ENCODE measurements around the gene PSMD7.
"Not testable (repeated sequence)": the region's sequence is repeated elsewhere in the genome, so short reads cannot be mapped to it uniquely, and the experiment has no call there.

PSMD7 gene

DNA sequence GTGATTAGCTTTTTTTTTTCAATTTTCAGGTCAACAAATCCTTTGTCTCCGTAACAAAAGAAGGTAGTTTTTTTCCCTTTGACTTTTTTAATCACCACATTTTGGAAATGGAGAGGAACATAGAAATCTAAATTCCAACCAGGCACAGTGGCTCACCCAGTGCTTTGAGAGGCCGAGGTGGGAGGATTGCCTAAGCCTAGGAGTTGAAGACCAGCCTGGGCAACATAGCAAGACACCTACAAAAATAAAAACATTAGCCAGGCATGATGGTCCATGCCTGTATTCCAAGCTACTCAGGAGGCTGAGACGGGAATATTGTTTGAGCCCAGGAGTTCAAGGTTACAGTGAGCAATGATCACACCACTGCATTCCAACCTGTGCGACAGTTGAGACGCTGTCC is 5.7 kb downstream of the PSMD7 start:
- H3K4me3 ChIP-seq (ENCODE audit: low read length): no peak overlapping the region
- no peak overlapping the region for H3K27ac ChIP-seq (ENCODE audit: low read depth, low read length)
- peaks cover 6% of the 10 kb centered on the region for H3K4me1 ChIP-seq (ENCODE audit: control insufficient read depth, insufficient read depth, low read length)
- H3K9ac ChIP-seq (ENCODE audit: low read length): no peak overlapping the region
- H3K27me3 ChIP-seq (ENCODE audit: control insufficient read depth, insufficient read depth, low read length): no peaks in the 10 kb centered on the region
- peaks cover 49% of the 10 kb centered on the region for H3K36me3 ChIP-seq (ENCODE audit: control insufficient read depth, insufficient read depth, low read length)

DNA sequence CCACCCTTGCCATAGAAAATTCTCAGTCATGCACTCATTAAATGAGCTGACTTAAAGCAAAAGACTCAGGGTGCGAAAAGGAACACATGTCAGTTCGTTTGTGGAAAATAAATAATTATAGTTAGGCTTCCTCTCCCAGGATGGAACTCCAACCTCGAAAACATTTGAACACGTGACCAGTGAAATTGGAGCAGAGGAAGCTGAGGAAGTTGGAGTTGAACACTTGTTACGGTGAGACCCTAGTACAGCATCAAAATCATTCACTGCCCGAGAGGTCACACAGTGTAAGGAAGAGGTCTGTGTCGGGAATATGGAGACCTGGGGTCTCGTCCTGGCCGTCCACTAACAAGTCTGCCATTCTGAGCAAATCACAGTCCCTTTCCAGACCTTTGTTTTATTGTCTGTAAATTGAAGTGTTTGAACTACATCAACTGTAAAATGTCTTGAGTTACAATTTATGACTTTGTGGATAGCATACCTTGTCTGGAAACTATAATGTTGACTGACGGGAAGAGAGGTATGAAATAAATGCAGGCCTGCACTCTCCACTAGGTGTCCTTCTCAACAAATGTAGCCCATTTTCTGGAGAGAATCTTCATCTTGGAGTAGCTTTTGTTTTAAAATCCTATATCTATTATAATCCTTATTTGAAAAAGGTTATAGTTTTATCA is 7.7 kb downstream of the PSMD7 start:
- H3K4me3 ChIP-seq (ENCODE audit: low read length): no peak overlapping the region
- H3K36me3 ChIP-seq (ENCODE audit: control insufficient read depth, insufficient read depth, low read length): peaks cover 49% of the 10 kb centered on the region
- no peaks in the 10 kb centered on the region for H3K4me1 ChIP-seq (ENCODE audit: control insufficient read depth, insufficient read depth, low read length)
- H3K27ac ChIP-seq (ENCODE audit: low read depth, low read length): no peak overlapping the region
- no peak overlapping the region for H3K9ac ChIP-seq (ENCODE audit: low read length)
- no peaks in the 10 kb centered on the region for H3K27me3 ChIP-seq (ENCODE audit: control insufficient read depth, insufficient read depth, low read length)

DNA sequence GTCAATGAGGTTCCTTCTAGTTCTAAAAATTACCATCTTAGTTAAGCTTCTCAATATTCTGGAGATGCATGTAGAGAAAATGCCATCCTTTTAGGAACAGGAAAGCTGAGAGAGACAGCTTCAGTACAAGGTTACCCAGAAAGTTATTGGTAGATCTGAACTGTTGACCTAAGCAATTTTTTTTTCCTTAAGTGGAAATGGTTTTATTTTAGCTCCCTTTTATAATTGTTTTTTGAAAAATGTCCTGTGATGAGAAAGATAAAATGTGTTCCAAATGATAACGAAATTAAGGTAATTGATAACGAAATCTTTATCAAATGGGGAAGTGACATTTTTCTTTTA is 8.2 kb downstream of the PSMD7 start:
- Histone ChIP-seq H3K27ac (ENCODE audit: low read depth, low read length) (no peak overlapping the region), H3K4me3 (ENCODE audit: low read length) (no peak overlapping the region), H3K36me3 (ENCODE audit: control insufficient read depth, insufficient read depth, low read length) (peaks cover 49% of the 10 kb centered on the region), H3K9ac (ENCODE audit: low read length) (no peak overlapping the region), H3K27me3 (ENCODE audit: control insufficient read depth, insufficient read depth, low read length) (no peaks in the 10 kb centered on the region), H3K4me1 (ENCODE audit: control insufficient read depth, insufficient read depth, low read length) (no peaks in the 10 kb centered on the region)

DNA sequence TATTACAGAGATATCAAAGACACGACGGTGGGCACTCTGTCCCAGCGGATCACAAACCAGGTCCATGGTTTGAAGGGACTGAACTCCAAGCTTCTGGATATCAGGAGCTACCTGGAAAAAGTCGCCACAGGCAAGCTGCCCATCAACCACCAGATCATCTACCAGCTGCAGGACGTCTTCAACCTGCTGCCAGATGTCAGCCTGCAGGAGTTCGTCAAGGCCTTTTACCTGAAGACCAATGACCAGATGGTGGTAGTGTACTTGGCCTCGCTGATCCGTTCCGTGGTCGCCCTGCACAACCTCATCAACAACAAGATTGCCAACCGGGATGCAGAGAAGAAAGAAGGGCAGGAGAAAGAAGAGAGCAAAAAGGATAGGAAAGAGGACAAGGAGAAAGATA is 8.7 kb downstream of the PSMD7 start:
- H3K27me3 ChIP-seq (ENCODE audit: control insufficient read depth, insufficient read depth, low read length): no peaks in the 10 kb centered on the region
- no peak overlapping the region for H3K4me3 ChIP-seq (ENCODE audit: low read length)
- no peak overlapping the region for H3K9ac ChIP-seq (ENCODE audit: low read length)
- no peaks in the 10 kb centered on the region for H3K4me1 ChIP-seq (ENCODE audit: control insufficient read depth, insufficient read depth, low read length)
- peaks cover 47% of the 10 kb centered on the region for H3K36me3 ChIP-seq (ENCODE audit: control insufficient read depth, insufficient read depth, low read length)
- no peak overlapping the region for H3K27ac ChIP-seq (ENCODE audit: low read depth, low read length)

DNA sequence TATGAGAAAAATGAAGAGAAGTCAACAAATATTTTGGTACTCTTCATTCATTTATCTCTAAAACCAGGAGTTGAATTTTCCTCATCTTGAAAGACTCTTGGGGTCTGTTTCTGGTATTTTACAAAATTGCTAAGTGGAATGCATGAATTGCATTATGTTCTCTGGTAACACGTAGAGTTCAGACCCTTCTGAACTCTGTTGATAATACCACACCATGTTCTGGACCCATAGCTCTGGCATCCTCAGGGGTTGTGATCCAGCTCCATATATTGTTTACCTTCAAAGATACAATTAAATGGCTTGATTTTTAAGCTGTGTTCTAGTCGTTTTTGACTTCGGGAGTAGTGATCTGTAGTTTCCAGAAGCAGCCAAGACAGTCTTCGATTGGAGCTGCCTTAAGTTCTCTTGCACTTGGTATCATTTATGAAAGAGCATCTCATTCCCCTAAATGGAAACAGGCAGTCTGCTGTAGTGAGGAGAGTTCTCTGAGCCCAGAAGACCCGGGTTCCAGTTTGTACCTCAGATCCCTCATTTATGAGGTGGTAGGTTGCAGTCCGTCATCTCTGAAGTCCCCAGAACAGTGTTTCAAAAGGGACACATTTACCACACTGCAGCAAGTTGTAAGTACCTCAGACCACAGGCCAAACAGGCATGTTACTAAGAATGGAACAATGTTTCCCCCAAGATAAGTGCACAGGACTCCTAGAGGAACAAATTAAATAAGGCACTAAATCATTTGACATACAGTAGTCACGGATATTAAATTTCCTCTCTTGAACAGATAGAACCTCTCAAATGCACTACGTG is 9.6 kb downstream of the PSMD7 start:
- Histone ChIP-seq H3K4me3 (ENCODE audit: low read length) (no peak overlapping the region), H3K27ac (ENCODE audit: low read depth, low read length) (no peak overlapping the region), H3K36me3 (ENCODE audit: control insufficient read depth, insufficient read depth, low read length) (peaks cover 47% of the 10 kb centered on the region), H3K9ac (ENCODE audit: low read length) (no peak overlapping the region), H3K27me3 (ENCODE audit: control insufficient read depth, insufficient read depth, low read length) (no peaks in the 10 kb centered on the region), H3K4me1 (ENCODE audit: control insufficient read depth, insufficient read depth, low read length) (no peaks in the 10 kb centered on the region)

DNA sequence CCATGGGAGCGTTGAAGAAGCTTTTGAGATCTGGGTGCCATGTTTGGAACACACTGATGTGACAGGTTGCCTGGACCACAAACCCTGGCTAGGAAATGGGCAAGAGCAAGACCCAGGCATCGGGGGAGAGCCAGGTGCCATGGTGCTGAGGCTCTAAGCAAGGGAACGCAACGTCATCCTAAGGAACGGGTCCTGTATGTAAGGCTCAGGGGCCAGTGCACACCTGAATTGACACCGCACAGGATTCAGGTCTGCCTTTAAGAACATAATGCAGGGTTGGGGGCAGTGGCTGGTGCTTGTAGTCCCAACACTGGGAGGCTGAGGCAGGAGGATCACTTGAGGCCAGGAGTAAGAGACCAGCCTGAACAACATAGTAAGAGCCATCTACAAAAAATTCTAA is 10.8 kb downstream of the PSMD7 start:
- Histone ChIP-seq H3K4me3 (ENCODE audit: low read length) (no peak overlapping the region), H3K27ac (ENCODE audit: low read depth, low read length) (no peak overlapping the region), H3K36me3 (ENCODE audit: control insufficient read depth, insufficient read depth, low read length) (peaks cover 40% of the 10 kb centered on the region), H3K4me1 (ENCODE audit: control insufficient read depth, insufficient read depth, low read length) (no peaks in the 10 kb centered on the region), H3K27me3 (ENCODE audit: control insufficient read depth, insufficient read depth, low read length) (no peaks in the 10 kb centered on the region), H3K9ac (ENCODE audit: low read length) (no peak overlapping the region)

DNA sequence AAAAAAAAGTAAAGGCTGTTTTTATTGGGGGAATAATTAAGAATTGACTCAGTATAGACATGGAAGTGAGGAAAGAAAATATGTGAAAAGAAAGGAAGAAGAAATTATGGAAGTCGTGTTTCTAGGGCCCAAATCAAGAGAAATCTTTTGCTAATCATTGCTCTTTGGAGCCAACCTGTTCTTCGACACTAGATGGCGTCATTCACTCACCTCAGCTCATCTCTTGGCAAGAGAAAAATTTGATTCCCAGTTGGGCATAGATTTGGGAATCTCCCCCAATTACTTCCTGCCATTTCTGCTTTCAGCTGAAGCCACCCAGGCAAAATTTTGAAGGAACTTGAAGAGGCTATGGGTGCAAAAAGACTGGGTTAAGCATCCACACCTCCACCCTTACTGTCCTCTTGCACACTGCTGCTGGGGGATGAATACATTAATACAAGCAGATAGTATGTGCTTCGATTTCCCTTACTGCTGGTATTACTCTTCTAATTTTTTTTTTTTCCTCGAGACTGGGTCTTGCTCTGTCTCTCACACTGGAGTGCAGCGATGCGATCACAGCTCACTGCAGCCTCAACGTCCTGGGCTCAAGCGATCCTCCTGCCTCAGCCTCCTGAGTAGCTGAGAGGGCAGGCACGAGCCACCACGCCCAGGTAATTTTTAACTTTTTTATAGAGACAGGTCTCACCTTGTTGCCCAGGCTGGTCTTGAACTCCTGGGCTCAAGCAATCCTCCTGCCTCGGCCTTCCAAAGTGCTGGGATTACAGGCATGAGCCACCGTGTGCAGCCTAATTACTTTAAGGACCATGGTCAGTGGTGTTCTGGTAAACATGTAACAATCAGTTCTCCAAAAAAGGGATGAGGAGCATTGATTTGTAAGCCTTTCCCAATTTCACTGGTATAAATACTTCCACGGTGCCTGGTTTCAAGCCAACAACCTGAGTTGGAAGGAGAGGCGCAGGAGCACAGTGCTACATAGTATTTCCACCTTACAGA is 13.5 kb downstream of the PSMD7 start:
- Histone ChIP-seq H3K27ac (ENCODE audit: low read depth, low read length) (no peak overlapping the region), H3K27me3 (ENCODE audit: control insufficient read depth, insufficient read depth, low read length) (no peaks in the 10 kb centered on the region), H3K4me1 (ENCODE audit: control insufficient read depth, insufficient read depth, low read length) (no peaks in the 10 kb centered on the region), H3K9ac (ENCODE audit: low read length) (no peak overlapping the region), H3K36me3 (ENCODE audit: control insufficient read depth, insufficient read depth, low read length) (peaks cover 14% of the 10 kb centered on the region), H3K4me3 (ENCODE audit: low read length) (no peak overlapping the region)

DNA sequence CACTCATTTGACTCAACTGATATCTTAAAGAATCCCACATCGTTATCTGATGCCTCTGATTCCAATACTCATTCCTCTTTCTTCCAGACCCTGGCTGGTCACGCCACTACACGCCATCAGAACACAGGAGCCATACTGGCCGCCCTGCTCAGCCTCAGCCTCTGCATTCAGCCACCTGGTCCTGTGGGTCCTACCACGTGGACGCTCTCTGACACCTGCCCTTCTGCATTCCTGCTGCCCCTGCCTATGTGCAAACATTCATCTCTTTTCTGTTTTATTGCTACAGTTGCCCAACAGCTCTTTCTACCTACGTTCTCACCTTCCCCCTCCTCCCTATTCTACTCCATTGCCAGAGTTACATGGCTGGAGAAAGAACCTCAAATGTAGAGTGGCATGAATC is 18.4 kb downstream of the PSMD7 start:
- Histone ChIP-seq H3K4me1 (ENCODE audit: control insufficient read depth, insufficient read depth, low read length) (no peaks in the 10 kb centered on the region), H3K36me3 (ENCODE audit: control insufficient read depth, insufficient read depth, low read length) (no peaks in the 10 kb centered on the region), H3K4me3 (ENCODE audit: low read length) (no peak overlapping the region)

DNA sequence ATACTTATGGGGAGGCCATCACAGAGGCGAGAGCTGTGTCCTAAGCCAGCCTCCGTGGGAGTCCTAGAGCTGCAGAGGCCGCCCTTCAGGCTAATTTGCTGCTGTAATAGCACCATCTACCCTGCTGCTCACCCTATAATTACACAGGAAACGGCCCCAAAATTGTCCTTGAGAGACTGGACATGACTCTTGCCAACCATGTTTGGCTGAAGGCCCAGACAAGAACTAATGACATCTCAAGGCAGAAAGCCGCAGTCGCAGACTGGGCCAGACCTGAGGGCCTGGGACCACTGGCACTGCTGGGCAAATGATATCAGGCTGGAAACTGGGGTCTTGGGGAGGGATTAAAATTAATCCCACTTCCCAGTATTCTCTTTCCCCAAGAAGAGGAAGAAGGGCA is 24.1 kb downstream of the PSMD7 start:
- Histone ChIP-seq H3K4me1 (ENCODE audit: control insufficient read depth, insufficient read depth, low read length) (no peaks in the 10 kb centered on the region), H3K4me3 (ENCODE audit: low read length) (no peak overlapping the region), H3K36me3 (ENCODE audit: control insufficient read depth, insufficient read depth, low read length) (peaks cover 4% of the 10 kb centered on the region), H3K27me3 (ENCODE audit: control insufficient read depth, insufficient read depth, low read length) (no peaks in the 10 kb centered on the region), H3K9ac (ENCODE audit: low read length) (no peak overlapping the region), H3K27ac (ENCODE audit: low read depth, low read length) (no peak overlapping the region)

More for the DNA sequence above, 18.4 kb downstream of the PSMD7 start:
- no peaks in the 10 kb centered on the region for H3K27me3 ChIP-seq (ENCODE audit: control insufficient read depth, insufficient read depth, low read length)
- no peak overlapping the region for H3K27ac ChIP-seq (ENCODE audit: low read depth, low read length)
- H3K9ac ChIP-seq (ENCODE audit: low read length): no peak overlapping the region

DNA sequence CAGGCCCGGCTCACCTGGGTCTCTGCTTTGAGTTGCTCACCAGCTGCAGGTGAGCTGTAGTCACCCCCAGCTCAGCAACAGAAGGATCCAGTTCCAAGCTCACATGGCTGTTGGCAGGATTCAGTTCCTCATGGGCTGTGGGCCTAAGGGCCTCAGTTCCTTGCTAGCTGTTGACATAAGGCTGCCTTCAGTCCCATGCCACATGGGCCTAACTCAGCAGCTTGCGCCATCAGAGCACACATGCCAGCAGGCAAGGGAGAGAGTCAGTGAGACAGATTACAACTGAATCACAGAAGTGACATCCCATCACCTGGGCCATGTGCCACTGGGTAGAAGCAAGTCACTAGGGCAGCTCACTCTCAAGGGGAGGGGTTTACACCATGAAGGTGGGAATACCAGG is 24.7 kb downstream of the PSMD7 start:
- H3K27ac ChIP-seq (ENCODE audit: low read depth, low read length): no peak overlapping the region

DNA sequence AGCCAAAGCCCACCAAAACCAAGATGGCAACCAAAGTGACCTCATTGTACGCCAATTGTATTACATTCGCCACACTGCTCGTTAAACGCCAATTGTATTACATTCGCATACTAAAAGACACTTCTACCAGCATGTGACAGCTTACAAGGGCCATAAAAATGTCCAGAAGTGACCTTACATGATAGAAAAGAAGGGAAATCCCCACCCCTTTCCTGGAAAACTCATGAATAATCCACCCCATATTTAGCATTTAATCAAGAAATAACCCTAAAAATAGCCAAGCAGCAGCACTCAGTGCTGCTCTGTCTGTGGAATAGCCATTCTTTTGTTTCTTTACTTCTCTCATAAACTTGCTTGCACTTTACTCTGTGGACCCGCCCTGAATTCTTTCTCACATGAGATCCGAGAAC is 25.7 kb downstream of the PSMD7 start:
- H3K27ac ChIP-seq (ENCODE audit: low read depth, low read length): no peak overlapping the region

More for the DNA sequence above, 24.7 kb downstream of the PSMD7 start:
- H3K9ac ChIP-seq (ENCODE audit: low read length): no peak overlapping the region
- H3K36me3 ChIP-seq (ENCODE audit: control insufficient read depth, insufficient read depth, low read length): peaks cover 4% of the 10 kb centered on the region
- H3K4me3 ChIP-seq (ENCODE audit: low read length): no peak overlapping the region
- H3K27me3 ChIP-seq (ENCODE audit: control insufficient read depth, insufficient read depth, low read length): no peaks in the 10 kb centered on the region
- no peaks in the 10 kb centered on the region for H3K4me1 ChIP-seq (ENCODE audit: control insufficient read depth, insufficient read depth, low read length)

DNA sequence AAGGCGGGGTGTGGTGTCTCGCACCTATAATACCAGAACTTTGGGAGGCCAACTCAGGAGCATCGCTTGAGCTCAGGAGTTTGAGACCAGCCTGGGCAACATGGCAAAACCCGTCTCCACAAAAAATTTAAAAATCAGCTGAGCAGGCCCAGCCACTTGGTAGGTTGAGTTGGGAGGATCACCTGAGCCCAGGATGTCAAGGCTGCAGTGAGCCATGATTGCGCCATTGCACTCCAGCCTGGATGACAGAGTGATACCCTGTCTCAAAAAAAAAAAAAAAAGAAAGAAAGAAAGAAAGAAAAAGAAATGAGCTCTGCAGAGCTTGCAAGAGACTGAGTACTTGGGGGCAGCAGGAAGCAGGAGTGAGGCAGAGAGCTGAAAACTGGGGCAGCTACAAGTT is 28.2 kb downstream of the PSMD7 start:
- not testable (repeated sequence) for H3K9ac ChIP-seq (ENCODE audit: low read length); H3K27ac ChIP-seq (ENCODE audit: low read depth, low read length); H3K4me3 ChIP-seq (ENCODE audit: low read length); H3K27me3 ChIP-seq (ENCODE audit: control insufficient read depth, insufficient read depth, low read length); H3K4me1 ChIP-seq (ENCODE audit: control insufficient read depth, insufficient read depth, low read length); H3K36me3 ChIP-seq (ENCODE audit: control insufficient read depth, insufficient read depth, low read length)

More for the DNA sequence above, 25.7 kb downstream of the PSMD7 start:
- H3K4me1 ChIP-seq (ENCODE audit: control insufficient read depth, insufficient read depth, low read length): no peaks in the 10 kb centered on the region
- H3K27me3 ChIP-seq (ENCODE audit: control insufficient read depth, insufficient read depth, low read length): no peaks in the 10 kb centered on the region
- peaks cover 4% of the 10 kb centered on the region for H3K36me3 ChIP-seq (ENCODE audit: control insufficient read depth, insufficient read depth, low read length)
- H3K4me3 ChIP-seq (ENCODE audit: low read length): no peak overlapping the region
- no peak overlapping the region for H3K9ac ChIP-seq (ENCODE audit: low read length)
